Upper lobe of left lung (tissue), 4 donors: ENCODE results near the gene IRX2.

Experiments used
- CTCF ChIP-seq, 6 experiments: fragments of 450-650 bp in 4 of 6; fragments of 200-600 bp in 2 of 6; sonication (generic) in 2 of 6; IDR thresholded peaks; one replicate each; pipeline ENCODE4 v1.5.1; 2016 to 2019; ENCODE audit warnings: antibody characterized with exemption in 6 of 6
- POLR2A ChIP-seq, 4 donors: fragments of 450-650 bp; IDR thresholded peaks; one replicate each; pipeline ENCODE4 v1.5.1; 2016 to 2017; ENCODE audit warnings: antibody characterized with exemption in 4 of 4, mild to moderate bottlenecking in 2 of 4

- TF ChIP-seq CTCF (IDR thresholded peaks at IDR 0.05) (no peak), POLR2A (IDR thresholded peaks at IDR 0.05) (no peak)
Measured at GRCh38 chr5:2727550-2727949, 23.9 kb downstream of the IRX2 start.
